GM18507 (cell line): Measurements from ENCODE around the gene ADNP.
"Not testable (repeated sequence)": the region's sequence is repeated elsewhere in the genome, so short reads cannot be mapped to it uniquely, and the experiment has no call there.

Source experiments
- DNase-seq: peaks from one replicate; pipeline ENCODE4 v3.0.0; 2011; ENCODE audit warnings: low read depth; ENCODE audit not compliant: insufficient read length; ENCODE audit errors: extremely low spot score
- FAIRE-seq: peaks from 2 replicates; lab custom pipeline; 2011; peaks lifted over from hg19 to GRCh38; lab: Jason Lieb, UNC

Gene ADNP

GRCh38 chr20:50909413-50909812 lies 21.8 kb downstream of the ADNP start:
- FAIRE-seq, result no peak

GRCh38 chr20:50904067-50904570 lies 27.1 kb downstream of the ADNP start:
- DNase-seq (no peak), FAIRE-seq (no peak)

More at GRCh38 chr20:50909413-50909812, 21.8 kb downstream of the ADNP start:
- no peak for DNase-seq

GRCh38 chr20:50903353-50904051 lies 27.7 kb downstream of the ADNP start:
- FAIRE-seq (no peak), DNase-seq (no peak)

GRCh38 chr20:50901301-50901700 lies 29.9 kb downstream of the ADNP start:
- FAIRE-seq, result no peak
- DNase-seq, result no peak

GRCh38 chr20:50900261-50900660 lies 31.0 kb downstream of the ADNP start:
- no peak for DNase-seq
- no peak for FAIRE-seq

- FAIRE-seq (no peak), DNase-seq (no peak)
These were observed 32.8 kb downstream of the ADNP start for GRCh38 chr20:50898475-50898874.

GRCh38 chr20:50895111-50895830 lies 36.0 kb downstream of the ADNP start:
- no peak for DNase-seq
- no peak for FAIRE-seq

GRCh38 chr20:50893620-50894019 lies 37.6 kb downstream of the ADNP start:
- DNase-seq (no peak), FAIRE-seq (no peak)

GRCh38 chr20:50892394-50892793 lies 38.8 kb downstream of the ADNP start:
- no peak for FAIRE-seq

GRCh38 chr20:50891138-50891537 lies 40.1 kb downstream of the ADNP start:
- DNase-seq (no peak), FAIRE-seq (no peak)

More at GRCh38 chr20:50892394-50892793, 38.8 kb downstream of the ADNP start:
- no peak for DNase-seq

- DNase-seq (no peak), FAIRE-seq (no peak)
These were observed 43.7 kb downstream of the ADNP start for GRCh38 chr20:50887576-50887975.

- FAIRE-seq, result no peak
- no peak for DNase-seq
These were observed 45.0 kb downstream of the ADNP start for GRCh38 chr20:50886184-50886790.

- FAIRE-seq, result no peak
- DNase-seq, result no peak
These were observed 45.5 kb downstream of the ADNP start for GRCh38 chr20:50885781-50886180.

- DNase-seq (no peak), FAIRE-seq (no peak)
These were observed 46.2 kb downstream of the ADNP start for GRCh38 chr20:50885068-50885467.

- DNase-seq, result no peak
- no peak for FAIRE-seq
These were observed 47.4 kb downstream of the ADNP start for GRCh38 chr20:50883856-50884255.

- not testable (repeated sequence) for DNase-seq, FAIRE-seq
These were observed 49.3 kb downstream of the ADNP start for GRCh38 chr20:50881759-50882424.

GRCh38 chr20:50879649-50880550 lies 51.3 kb downstream of the ADNP start:
- DNase-seq, result no peak
- FAIRE-seq, result no peak

GRCh38 chr20:50877232-50877743 lies 53.9 kb downstream of the ADNP start:
- DNase-seq, result no peak
- no peak for FAIRE-seq

- FAIRE-seq, result no peak
- DNase-seq, result no peak
These were observed 54.4 kb downstream of the ADNP start for GRCh38 chr20:50876816-50877215.
